ENCODE measurements around the gene ZNF396.

ZNF396 gene

DNA sequence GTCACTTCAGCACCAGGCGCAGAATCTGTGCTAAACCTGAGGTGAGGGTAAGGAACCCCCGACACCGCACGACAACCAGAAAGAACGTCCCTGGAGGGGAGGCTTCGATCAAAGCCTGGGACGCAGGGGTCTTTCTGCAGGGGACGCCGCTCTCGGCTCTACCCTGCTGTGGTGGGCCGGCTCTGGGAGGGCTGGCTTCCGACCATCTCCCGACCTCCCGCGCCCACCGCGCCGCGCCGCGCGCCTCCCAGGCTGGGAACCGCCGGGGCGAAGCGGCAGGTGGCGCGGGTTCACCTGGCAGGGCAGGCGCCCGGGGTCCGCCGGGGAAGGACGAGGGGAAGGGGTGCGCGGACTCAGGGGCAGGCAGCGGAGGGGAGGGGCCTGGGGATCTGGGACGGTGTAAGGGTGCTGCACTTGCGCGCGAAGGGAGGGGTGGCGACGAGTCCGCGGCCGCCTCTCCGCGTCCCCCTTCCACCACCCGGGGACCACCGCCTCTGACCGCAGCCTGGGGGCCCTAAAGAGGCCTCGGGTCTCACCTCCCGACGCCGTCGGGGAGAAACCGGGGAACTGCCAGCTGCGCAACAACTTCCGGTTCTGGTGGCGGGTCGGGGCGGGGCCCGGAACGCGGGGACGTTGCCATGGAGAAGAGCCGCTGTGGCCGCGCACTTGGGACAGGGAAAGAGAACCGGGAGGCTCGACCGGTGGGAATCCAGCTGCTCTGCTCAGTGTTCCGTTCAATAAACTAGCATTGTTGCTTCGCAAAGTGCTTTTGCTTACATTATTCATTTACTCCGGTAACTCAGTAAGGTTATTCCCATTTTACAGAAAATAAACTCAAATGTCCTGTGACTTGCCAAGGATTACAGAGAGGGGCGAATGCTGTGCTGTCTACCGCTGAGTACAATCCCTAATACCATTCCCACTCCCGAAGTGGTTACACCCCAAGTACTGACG, at the start of gene ZNF396:
Gene ZNF396 (minus strand): TSS at position 596 of the 954 bp plus-strand sequence. CDS start 3,045 bp downstream, outside the sequence.
- Histone ChIP-seq H3K27ac (peak within 1 kb of the TSS; percentile 8 to 74), H3K4me3 (peak within 1 kb of the TSS; percentile 86)
- no peak for TF ChIP-seq CTCF (IDR thresholded peaks at IDR 0.05)
- peak; percentile 91 for DNase-seq (ENCODE audit: low spot score)

DNA sequence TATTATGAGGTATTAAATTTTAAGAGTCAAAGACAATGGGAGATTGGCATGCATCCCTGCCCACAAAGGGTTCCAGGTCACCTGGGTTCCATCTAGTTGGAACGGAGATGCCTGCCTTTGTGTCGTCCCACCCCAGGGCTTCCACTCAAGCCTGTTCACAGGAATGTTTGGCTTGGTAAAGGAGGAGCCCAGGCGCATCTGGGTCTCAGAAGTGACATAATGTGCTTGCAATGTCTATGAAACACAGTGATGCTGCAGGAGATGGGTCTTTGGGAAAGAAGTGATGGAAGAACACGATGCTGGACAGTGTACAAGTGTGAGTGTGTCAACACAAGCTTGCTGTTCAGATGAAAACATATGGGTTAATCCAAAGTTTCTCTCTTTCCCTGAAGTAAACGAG, 49.6 kb upstream of the ZNF396 start:
- Histone ChIP-seq H3K27ac (no peak overlapping the region), H3K4me3 (no peak overlapping the region)
- no peak for TF ChIP-seq CTCF (IDR thresholded peaks at IDR 0.05)
- no peak for DNase-seq (ENCODE audit: low spot score)

DNA sequence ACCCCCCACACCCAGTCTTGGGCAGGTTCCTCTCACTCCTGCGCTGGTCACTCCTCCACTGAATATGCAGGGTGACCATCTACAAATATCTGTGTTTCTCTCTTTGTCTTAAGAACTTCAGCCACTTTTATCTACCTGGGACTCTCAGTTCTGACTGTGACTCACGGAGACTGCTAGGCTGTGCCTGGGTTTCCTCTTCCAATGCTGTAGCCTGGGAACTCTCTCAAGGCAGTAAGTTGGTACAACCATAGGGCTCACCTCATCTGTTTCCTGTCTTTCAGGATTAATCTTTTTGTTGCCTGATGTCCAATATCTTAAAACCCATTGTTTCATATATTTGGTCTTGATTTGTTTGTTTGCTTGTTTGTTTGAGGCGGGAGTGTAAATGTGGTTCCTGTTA, 47.2 kb upstream of the ZNF396 start:
- no peak for DNase-seq (ENCODE audit: low spot score)
- no peak overlapping the region for H3K4me3 ChIP-seq
- no peak overlapping the region for H3K27ac ChIP-seq
- TF ChIP-seq CTCF (IDR thresholded peaks at IDR 0.05), result no peak

DNA sequence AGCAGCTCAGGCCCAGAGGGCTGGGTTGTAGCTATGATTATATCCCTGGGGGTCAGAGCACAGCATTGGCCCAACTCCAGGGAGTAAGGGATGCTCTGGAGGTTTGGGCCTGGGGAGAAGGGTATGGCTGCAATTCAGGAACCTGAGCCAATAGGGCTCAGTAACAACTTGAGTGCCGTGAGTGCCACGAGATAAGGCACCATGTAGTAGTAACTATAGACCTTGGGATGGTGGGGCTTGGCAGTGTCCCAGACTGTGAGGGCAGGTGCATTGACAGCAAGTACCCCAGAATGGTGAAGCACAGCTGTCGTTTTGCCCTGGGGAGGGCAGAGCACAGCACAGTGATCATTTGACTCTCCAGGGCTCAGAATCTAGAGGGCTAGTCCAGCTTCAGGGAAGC, 45.1 kb upstream of the ZNF396 start:
- no peak for DNase-seq (ENCODE audit: low spot score)
- Histone ChIP-seq H3K27ac (no peak overlapping the region), H3K4me3 (no peak overlapping the region)
- TF ChIP-seq CTCF (IDR thresholded peaks at IDR 0.05), result no peak

GRCh38 chr18:35418610-35419009, 41.5 kb upstream of the ZNF396 start:
- H3K4me3 ChIP-seq, result no peak overlapping the region
- TF ChIP-seq CTCF (IDR thresholded peaks at IDR 0.05), result no peak
- no peak for DNase-seq (ENCODE audit: low spot score)
- no peak overlapping the region for H3K27ac ChIP-seq

DNA sequence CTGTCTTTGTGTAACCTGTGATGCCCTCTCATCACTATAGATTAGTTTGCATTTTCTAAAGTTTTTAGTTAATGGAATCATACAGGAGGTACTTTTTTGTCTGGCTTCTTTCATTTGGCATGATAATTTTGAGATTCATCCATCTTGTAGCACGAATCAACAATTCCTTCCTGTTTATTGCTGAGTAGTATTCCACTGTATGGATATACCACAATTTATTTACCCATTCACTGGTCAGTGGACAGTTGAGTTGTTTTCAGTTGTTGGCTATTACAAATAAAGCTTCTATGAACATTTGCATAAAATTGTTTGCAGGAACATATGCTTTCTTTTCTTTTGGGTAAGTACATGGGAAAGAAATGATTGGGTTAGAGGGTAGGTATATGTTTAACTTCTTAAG, 40.1 kb upstream of the ZNF396 start:
- no peak for TF ChIP-seq CTCF (IDR thresholded peaks at IDR 0.05)

More for the DNA sequence above, 40.1 kb upstream of the ZNF396 start:
- DNase-seq (ENCODE audit: low spot score), result no peak
- no peak overlapping the region for H3K27ac ChIP-seq
- H3K4me3 ChIP-seq, result no peak overlapping the region
